Stimulated activated CD4-positive, alpha-beta T cell treated with anti-CD3 and anti-CD28 coated beads, Interleukin-2, amount 100 ng/mL, for 24 hours (primary cell): ENCODE measurements around the gene TTC23L.
"Not testable (repeated sequence)": the region's sequence is repeated elsewhere in the genome, so short reads cannot be mapped to it uniquely, and the experiment has no call there.

Source experiments
- DNase-seq, 2 donors: peaks; one replicate each; pipeline ENCODE4 v3.0.0-alpha.2; 2020

TTC23L gene

GRCh38 chr5:34838785-34839714 lies at the start of gene TTC23L:
TSS of gene TTC23L (plus strand) at chr5:34839164. CDS start at chr5:34840672, 1,508 bp downstream.
- peak; percentile 88 to 90 for DNase-seq

- no peak for DNase-seq
These were observed 49.3 kb upstream of the TTC23L start for GRCh38 chr5:34789639-34790038.

GRCh38 chr5:34790069-34790468 lies 48.9 kb upstream of the TTC23L start:
- DNase-seq: no peak

GRCh38 chr5:34791761-34792244 lies 47.2 kb upstream of the TTC23L start:
- no peak for DNase-seq

GRCh38 chr5:34802834-34803563 lies 36.0 kb upstream of the TTC23L start:
- DNase-seq: no peak

- no peak for DNase-seq
These were observed 34.8 kb upstream of the TTC23L start for GRCh38 chr5:34803974-34804732.

- no peak for DNase-seq
These were observed 34.1 kb upstream of the TTC23L start for GRCh38 chr5:34804913-34805312.

- DNase-seq: no peak
These were observed 32.4 kb upstream of the TTC23L start for GRCh38 chr5:34806532-34806931.

GRCh38 chr5:34811706-34812105 lies 27.3 kb upstream of the TTC23L start:
- DNase-seq: no peak

- no peak for DNase-seq
These were observed 25.5 kb upstream of the TTC23L start for GRCh38 chr5:34813509-34813908.

- DNase-seq: no peak
These were observed 21.2 kb upstream of the TTC23L start for GRCh38 chr5:34817558-34818351.

GRCh38 chr5:34818717-34819116 lies 20.2 kb upstream of the TTC23L start:
- no peak for DNase-seq

- DNase-seq: no peak
These were observed 18.4 kb upstream of the TTC23L start for GRCh38 chr5:34820593-34820992.

GRCh38 chr5:34822956-34823715 lies 15.8 kb upstream of the TTC23L start:
- no peak for DNase-seq

GRCh38 chr5:34826347-34826746 lies 12.6 kb upstream of the TTC23L start:
- DNase-seq: no peak

- no peak for DNase-seq
These were observed 11.1 kb upstream of the TTC23L start for GRCh38 chr5:34827588-34828506.

- DNase-seq: not testable (repeated sequence)
These were observed 8.1 kb upstream of the TTC23L start for GRCh38 chr5:34830827-34831226.

- DNase-seq: no peak
These were observed 7.7 kb upstream of the TTC23L start for GRCh38 chr5:34831303-34831702.

GRCh38 chr5:34832568-34832967 lies 6.4 kb upstream of the TTC23L start:
- no peak for DNase-seq

- no peak for DNase-seq
These were observed 5.9 kb upstream of the TTC23L start for GRCh38 chr5:34833090-34833489.
